CD4-positive, alpha-beta T cell (primary cell): ENCODE data around the gene TNIK. TPM values are rescaled to one million over a fixed set of nuclear protein-coding genes. Genes with fewer than 3 reads are reported as not detected.

ENCODE experiments used
- ATAC-seq: fragments of 200-7000 bp; cut with Tn5 transposase; one replicate; pipeline ENCODE4 v1.10.0; 2022; ENCODE audit warnings: mild to moderate bottlenecking; ENCODE audit not compliant: poor library complexity
- CTCF ChIA-PET: fragments of 350-600 bp; sonication (Branson Sonifier 250); formaldehyde crosslinking; loops from one replicate; lab custom pipeline; 2021; ENCODE audit warnings: antibody characterized with exemption, inconsistent platforms; lab: Charles Lee
- POLR2A ChIA-PET: fragments of 350-600 bp; sonication (Branson Sonifier 250); formaldehyde crosslinking; loops from one replicate; lab custom pipeline; 2021; ENCODE audit warnings: antibody characterized with exemption, inconsistent platforms; lab: Charles Lee
- DNase-seq, 14 experiments: peaks; one replicate each; pipeline ENCODE4 v3.0.0-alpha.2; 2013 to 2020; ENCODE audit warnings: mixed read lengths in 2 of 14
- H3K27ac ChIP-seq, 2 donors: one replicate each; pipeline versions ENCODE4 v1.5.1 to v1.7.0; 2013; ENCODE audit warnings: low read length in 2 of 2, low read depth in 1 of 2, mild to moderate bottlenecking in 1 of 2
- H3K27me3 ChIP-seq, 2 experiments: 1 replicate in 1 of 2; 2 replicates in 1 of 2; pipeline versions ENCODE4 v1.6.1 to v1.7.0; 2013; ENCODE audit warnings: low read length in 2 of 2, control low read depth in 1 of 2, mild to moderate bottlenecking in 1 of 2, moderate library complexity in 1 of 2; ENCODE audit not compliant: insufficient read depth in 2 of 2, control insufficient read depth in 1 of 2
- H3K36me3 ChIP-seq: one replicate; pipeline ENCODE4 v1.6.1; 2013; ENCODE audit warnings: low read length, control low read depth; ENCODE audit not compliant: insufficient read depth
- H3K4me1 ChIP-seq: one replicate; pipeline ENCODE4 v1.6.1; 2013; ENCODE audit warnings: low read length, control low read depth; ENCODE audit not compliant: insufficient read depth
- H3K4me3 ChIP-seq: one replicate; pipeline ENCODE4 v1.5.1; 2013; ENCODE audit warnings: mild to moderate bottlenecking, low read length, moderate library complexity
- H3K9me3 ChIP-seq, 2 experiments: 1 replicate in 1 of 2; 2 replicates in 1 of 2; pipeline versions ENCODE4 v1.6.1 to v1.7.0; 2013; ENCODE audit warnings: low read length in 2 of 2, mild to moderate bottlenecking in 2 of 2, control low read depth in 1 of 2, moderate library complexity in 1 of 2; ENCODE audit not compliant: control insufficient read depth in 1 of 2, insufficient read depth in 1 of 2
- H3K27ac Mint-ChIP-seq: one replicate; pipeline ENCODE4 v1.8.0; 2020; ENCODE audit warnings: mixed read lengths
- H3K27me3 Mint-ChIP-seq: one replicate; pipeline ENCODE4 v1.8.0; 2021; ENCODE audit warnings: mixed read lengths
- H3K36me3 Mint-ChIP-seq: one replicate; pipeline ENCODE4 v1.8.0; 2021; ENCODE audit warnings: low read depth, mixed read lengths
- H3K4me1 Mint-ChIP-seq: one replicate; pipeline ENCODE4 v1.8.0; 2021; ENCODE audit warnings: low read depth, mixed read lengths
- H3K4me3 Mint-ChIP-seq: one replicate; pipeline ENCODE4 v1.8.0; 2020; ENCODE audit warnings: mild to moderate bottlenecking, mixed read lengths
- H3K9me3 Mint-ChIP-seq: one replicate; pipeline ENCODE4 v1.8.0; 2020; ENCODE audit warnings: mixed read lengths
- intact Hi-C, 2 experiments: fragments of 100-400 bp; cut with DNase I in 1 of 2; cut with micrococcal nuclease in 1 of 2; formaldehyde crosslinking; loops; one replicate each; pipeline versions ENCODE4 v1.15.1 to v1.9.0; 2023 to 2025; cut with DNase I, micrococcal nuclease
- total RNA-seq, 174 experiments: library from RNA in 2 of 174; stranded (reverse) in 2 of 174; gene quantifications; one replicate each; pipeline ENCODE4 v1.2.3 and lab custom pipeline; 2021 to 2026
- TF ChIP-seq, protein P1 (sequence below): fragments of 200-600 bp; IDR thresholded peaks from one replicate; pipeline ENCODE4 v1.8.0; 2022; ENCODE audit warnings: antibody characterized with exemption, mild to moderate bottlenecking

The TNIK gene
- total RNA-seq, 2 experiments from 2014 or later, result 71.0 to 78.3 TPM

DNA sequence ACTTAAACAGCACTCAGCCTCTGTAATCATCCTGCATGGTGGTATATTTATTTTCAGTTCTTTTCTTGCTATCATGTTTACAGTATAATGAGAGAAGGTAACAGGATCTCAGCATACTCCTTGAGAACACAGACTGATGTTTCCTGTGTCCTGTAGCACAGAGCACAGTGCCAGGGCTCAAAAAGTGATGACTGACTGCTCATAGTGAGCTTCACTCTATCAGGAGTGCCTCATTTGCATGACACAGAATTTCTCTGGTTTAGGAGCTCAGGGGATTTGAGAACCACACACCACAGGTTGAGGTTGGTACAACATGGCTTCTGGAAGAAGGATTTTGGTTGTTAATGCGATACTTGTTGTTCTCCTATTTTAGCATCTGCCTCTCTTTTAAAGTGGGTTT lies 365.1 kb downstream of the TNIK start:
- TF ChIP-seq, protein P1, sequence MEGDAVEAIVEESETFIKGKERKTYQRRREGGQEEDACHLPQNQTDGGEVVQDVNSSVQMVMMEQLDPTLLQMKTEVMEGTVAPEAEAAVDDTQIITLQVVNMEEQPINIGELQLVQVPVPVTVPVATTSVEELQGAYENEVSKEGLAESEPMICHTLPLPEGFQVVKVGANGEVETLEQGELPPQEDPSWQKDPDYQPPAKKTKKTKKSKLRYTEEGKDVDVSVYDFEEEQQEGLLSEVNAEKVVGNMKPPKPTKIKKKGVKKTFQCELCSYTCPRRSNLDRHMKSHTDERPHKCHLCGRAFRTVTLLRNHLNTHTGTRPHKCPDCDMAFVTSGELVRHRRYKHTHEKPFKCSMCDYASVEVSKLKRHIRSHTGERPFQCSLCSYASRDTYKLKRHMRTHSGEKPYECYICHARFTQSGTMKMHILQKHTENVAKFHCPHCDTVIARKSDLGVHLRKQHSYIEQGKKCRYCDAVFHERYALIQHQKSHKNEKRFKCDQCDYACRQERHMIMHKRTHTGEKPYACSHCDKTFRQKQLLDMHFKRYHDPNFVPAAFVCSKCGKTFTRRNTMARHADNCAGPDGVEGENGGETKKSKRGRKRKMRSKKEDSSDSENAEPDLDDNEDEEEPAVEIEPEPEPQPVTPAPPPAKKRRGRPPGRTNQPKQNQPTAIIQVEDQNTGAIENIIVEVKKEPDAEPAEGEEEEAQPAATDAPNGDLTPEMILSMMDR, result no peak
- peaks cover 83% of the 10 kb centered on the region for H3K36me3 Mint-ChIP-seq

GRCh38 chr3:171094411-171094810 lies 365.8 kb downstream of the TNIK start:
- intact Hi-C loops, result no loop called here
- H3K9me3 Mint-ChIP-seq, result no peaks in the 10 kb centered on the region
- peaks cover 83% of the 10 kb centered on the region for H3K36me3 Mint-ChIP-seq
- no peaks in the 10 kb centered on the region for H3K4me1 Mint-ChIP-seq
- Histone ChIP-seq H3K4me3 (no peak overlapping the region), H3K36me3 (peaks cover 60% of the 10 kb centered on the region), H3K9me3 (no peaks in the 10 kb centered on the region), H3K4me1 (no peaks in the 10 kb centered on the region), H3K27me3 (no peaks in the 10 kb centered on the region), H3K27ac (no peak overlapping the region)
- ChIA-PET POLR2A (no interaction called here), CTCF (no interaction called here)
- no peaks in the 10 kb centered on the region for H3K27me3 Mint-ChIP-seq
- ATAC-seq (no peak), DNase-seq (no peak)
- H3K27ac Mint-ChIP-seq, result no peak overlapping the region
- TF ChIP-seq, protein P1, result no peak
- no peak overlapping the region for H3K4me3 Mint-ChIP-seq

More for the DNA sequence above, 365.1 kb downstream of the TNIK start:
- Histone ChIP-seq H3K27me3 (no peaks in the 10 kb centered on the region), H3K27ac (no peak overlapping the region), H3K36me3 (peaks cover 60% of the 10 kb centered on the region), H3K9me3 (no peaks in the 10 kb centered on the region), H3K4me3 (no peak overlapping the region), H3K4me1 (no peaks in the 10 kb centered on the region)
- Mint-ChIP-seq H3K9me3 (no peaks in the 10 kb centered on the region), H3K27me3 (no peaks in the 10 kb centered on the region), H3K27ac (no peak overlapping the region), H3K4me3 (no peak overlapping the region), H3K4me1 (no peaks in the 10 kb centered on the region)
- no peak for DNase-seq
- ChIA-PET CTCF (no interaction called here), POLR2A (interaction anchor here (0.8 kb wide), 1 partner anchor 16 kb away, joined by 3 read pairs; no protein-coding TSS in a partner anchor)
- no peak for ATAC-seq
- intact Hi-C loops, result no loop called here

DNA sequence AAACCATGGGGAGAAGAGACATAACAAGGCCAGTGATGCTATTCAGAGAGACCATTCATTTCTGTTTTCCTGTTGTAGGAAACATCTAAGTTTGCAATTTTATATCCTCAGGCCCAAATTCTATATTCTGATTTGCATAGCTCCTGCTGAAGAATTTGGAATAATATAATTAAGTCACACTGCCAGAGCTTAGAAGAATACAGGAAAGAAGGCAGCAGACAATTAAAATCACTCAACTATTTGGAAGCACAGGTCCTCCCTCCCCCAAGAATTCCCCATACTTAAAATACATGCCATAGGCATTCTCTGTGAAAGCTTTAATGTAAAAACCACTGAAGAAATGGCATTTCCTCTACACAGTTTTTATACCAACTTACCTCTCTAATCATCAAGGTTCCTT lies 366.7 kb downstream of the TNIK start:
- H3K9me3 ChIP-seq, result no peaks in the 10 kb centered on the region
- Mint-ChIP-seq H3K27ac (no peak overlapping the region), H3K36me3 (peaks cover 85% of the 10 kb centered on the region), H3K9me3 (no peaks in the 10 kb centered on the region), H3K27me3 (no peaks in the 10 kb centered on the region), H3K4me1 (no peaks in the 10 kb centered on the region), H3K4me3 (no peak overlapping the region)
- no peaks in the 10 kb centered on the region for H3K27me3 ChIP-seq
- H3K4me3 ChIP-seq, result no peak overlapping the region
- CTCF ChIA-PET, result no interaction called here
- TF ChIP-seq, protein P1, result no peak
- H3K27ac ChIP-seq, result no peak overlapping the region
- peaks cover 65% of the 10 kb centered on the region for H3K36me3 ChIP-seq
- no peaks in the 10 kb centered on the region for H3K4me1 ChIP-seq
- no peak for DNase-seq
- intact Hi-C loops, result no loop called here
- POLR2A ChIA-PET, result no interaction called here
- ATAC-seq, result no peak
